Measurements from ENCODE around the gene GLIS1. TPM values are rescaled to one million over a fixed set of nuclear protein-coding genes. Genes with fewer than 3 reads are reported as not detected.

Gene GLIS1
- total RNA-seq, 4 donors from 2014 or later = 0.16 to 0.27 TPM; not detected in 2

GRCh38 chr1:53559854-53560580 lies 178.9 kb downstream of the GLIS1 start:
- Histone ChIP-seq H3K9me3 (no peaks in the 10 kb centered on the region), H3K27me3 (peaks cover 20% of the 10 kb centered on the region), H3K4me3 (no peak overlapping the region), H3K27ac (no peak overlapping the region), H3K4me1 (no peaks in the 10 kb centered on the region), H3K36me3 (no peaks in the 10 kb centered on the region)
- no peak for TF ChIP-seq POLR2A (IDR thresholded peaks at IDR 0.05)
- no peak for TF ChIP-seq POLR2AphosphoS5 (IDR thresholded peaks at IDR 0.05)
- TF ChIP-seq EP300 (IDR thresholded peaks at IDR 0.05) = no peak
- TF ChIP-seq, protein P1, sequence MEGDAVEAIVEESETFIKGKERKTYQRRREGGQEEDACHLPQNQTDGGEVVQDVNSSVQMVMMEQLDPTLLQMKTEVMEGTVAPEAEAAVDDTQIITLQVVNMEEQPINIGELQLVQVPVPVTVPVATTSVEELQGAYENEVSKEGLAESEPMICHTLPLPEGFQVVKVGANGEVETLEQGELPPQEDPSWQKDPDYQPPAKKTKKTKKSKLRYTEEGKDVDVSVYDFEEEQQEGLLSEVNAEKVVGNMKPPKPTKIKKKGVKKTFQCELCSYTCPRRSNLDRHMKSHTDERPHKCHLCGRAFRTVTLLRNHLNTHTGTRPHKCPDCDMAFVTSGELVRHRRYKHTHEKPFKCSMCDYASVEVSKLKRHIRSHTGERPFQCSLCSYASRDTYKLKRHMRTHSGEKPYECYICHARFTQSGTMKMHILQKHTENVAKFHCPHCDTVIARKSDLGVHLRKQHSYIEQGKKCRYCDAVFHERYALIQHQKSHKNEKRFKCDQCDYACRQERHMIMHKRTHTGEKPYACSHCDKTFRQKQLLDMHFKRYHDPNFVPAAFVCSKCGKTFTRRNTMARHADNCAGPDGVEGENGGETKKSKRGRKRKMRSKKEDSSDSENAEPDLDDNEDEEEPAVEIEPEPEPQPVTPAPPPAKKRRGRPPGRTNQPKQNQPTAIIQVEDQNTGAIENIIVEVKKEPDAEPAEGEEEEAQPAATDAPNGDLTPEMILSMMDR (IDR thresholded peaks at IDR 0.05) = no peak
- WGBS, 2 donors (ENCODE audit: low coverage in 1 of 2) = 73 to 93% methylated on average over 3 of the region's 12 CpGs
- no peak for ATAC-seq

DNA sequence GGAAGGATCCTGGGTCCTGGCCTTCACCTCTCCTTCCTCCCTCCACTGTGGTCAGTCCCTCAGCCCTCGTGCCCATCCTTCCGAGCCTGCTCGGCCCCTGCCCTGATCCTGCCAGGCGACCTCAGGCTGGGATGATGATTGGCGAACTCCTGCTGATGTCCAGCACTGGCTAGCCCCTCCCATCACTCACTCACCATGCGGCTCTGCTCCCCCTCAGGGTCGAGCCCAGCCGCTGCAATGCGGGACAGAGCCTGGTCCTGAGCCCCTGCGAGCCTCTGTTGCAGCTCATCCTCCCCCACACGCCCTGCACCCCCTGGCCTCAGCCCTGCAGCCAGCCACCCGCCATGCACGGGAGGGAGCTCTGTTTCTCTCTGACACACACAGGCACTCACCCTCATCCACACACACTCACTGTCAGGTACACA lies 179.6 kb downstream of the GLIS1 start:
- no peaks in the 10 kb centered on the region for H3K9me3 ChIP-seq
- H3K36me3 ChIP-seq = no peaks in the 10 kb centered on the region
- no peak for ATAC-seq
- WGBS, 2 donors (ENCODE audit: low coverage in 1 of 2) = 67 to 76% methylated on average over 3 of the region's 13 CpGs
- no peaks in the 10 kb centered on the region for H3K4me1 ChIP-seq
- no peak overlapping the region for H3K4me3 ChIP-seq
- peaks cover 20% of the 10 kb centered on the region for H3K27me3 ChIP-seq
- H3K27ac ChIP-seq = no peak overlapping the region
- TF ChIP-seq, protein P1 (IDR thresholded peaks at IDR 0.05) = no peak
- TF ChIP-seq POLR2AphosphoS5 (IDR thresholded peaks at IDR 0.05) (no peak), POLR2A (IDR thresholded peaks at IDR 0.05) (no peak), EP300 (IDR thresholded peaks at IDR 0.05) (no peak)

- Histone ChIP-seq H3K27ac (no peak overlapping the region), H3K27me3 (peaks cover 20% of the 10 kb centered on the region), H3K4me3 (no peak overlapping the region), H3K4me1 (no peaks in the 10 kb centered on the region), H3K9me3 (no peaks in the 10 kb centered on the region), H3K36me3 (no peaks in the 10 kb centered on the region)
- 67 to 79% methylated on average over 3 to 4 of the region's 5 CpGs for WGBS, 2 donors (ENCODE audit: low coverage in 1 of 2)
- ATAC-seq = no peak
- TF ChIP-seq EP300 (IDR thresholded peaks at IDR 0.05) = no peak
- TF ChIP-seq, protein P1 (IDR thresholded peaks at IDR 0.05) = no peak
These were observed 180.1 kb downstream of the GLIS1 start for GRCh38 chr1:53558739-53559315.

DNA sequence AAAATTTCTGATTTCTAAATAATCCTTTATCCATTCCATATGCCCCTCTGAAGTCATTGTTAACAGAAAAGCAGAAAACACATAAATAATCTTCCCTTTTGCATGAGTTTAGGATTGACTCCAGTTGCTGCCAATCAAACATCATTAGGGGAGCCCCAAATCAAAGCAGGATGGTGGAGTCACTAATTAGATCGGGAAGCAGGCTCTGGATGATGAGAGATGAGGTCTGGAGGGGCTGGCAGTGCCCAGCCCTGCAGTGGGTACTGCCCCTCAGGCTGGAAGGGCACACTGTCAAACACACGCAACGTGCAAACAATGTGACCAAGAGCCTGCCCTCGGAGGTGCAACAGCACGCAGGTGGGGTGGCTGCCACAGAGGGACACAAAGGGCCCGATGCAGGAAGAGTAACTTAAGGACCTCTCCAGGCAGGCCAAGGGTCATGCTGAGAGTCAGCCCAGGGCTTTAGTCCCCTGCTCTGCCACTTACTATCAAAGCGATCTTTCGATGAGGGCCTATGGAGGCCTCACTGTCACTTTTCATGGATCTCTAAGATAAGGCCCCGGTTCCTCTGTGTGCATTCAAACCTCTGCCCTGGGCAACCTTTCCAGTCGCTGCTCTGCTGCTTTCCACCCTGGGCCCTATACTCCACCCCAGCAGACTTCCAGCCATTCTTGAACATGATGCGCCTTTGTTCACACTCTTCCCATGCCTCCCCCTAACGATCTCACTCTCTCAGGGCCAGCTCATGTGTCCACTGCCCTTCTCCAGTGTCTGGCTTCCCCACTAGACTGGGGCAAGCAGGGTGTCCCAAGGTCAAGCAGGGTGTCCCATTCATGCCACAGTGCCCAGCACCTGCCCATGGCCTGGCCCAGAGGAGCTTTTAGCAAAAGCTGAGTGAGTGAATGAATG lies 180.9 kb downstream of the GLIS1 start:
- H3K4me1 ChIP-seq = no peaks in the 10 kb centered on the region
- WGBS, 2 donors (ENCODE audit: low coverage in 1 of 2) = 77 to 85% methylated on average over 7 to 9 of the region's 12 CpGs
- no peaks in the 10 kb centered on the region for H3K9me3 ChIP-seq
- H3K4me3 ChIP-seq = no peak overlapping the region
- H3K27ac ChIP-seq = no peak overlapping the region
- no peaks in the 10 kb centered on the region for H3K36me3 ChIP-seq
- peaks cover 20% of the 10 kb centered on the region for H3K27me3 ChIP-seq
- ATAC-seq = no peak
- TF ChIP-seq POLR2AphosphoS5 (IDR thresholded peaks at IDR 0.05) (no peak), POLR2A (IDR thresholded peaks at IDR 0.05) (no peak), EP300 (IDR thresholded peaks at IDR 0.05) (no peak)
- TF ChIP-seq, protein P1 (IDR thresholded peaks at IDR 0.05) = no peak
